Subcutaneous adipose tissue (tissue), 4 donors: ENCODE measurements around the gene GBA2. TPM values are rescaled to one million over a fixed set of nuclear protein-coding genes. Genes with fewer than 3 reads are reported as not detected.

ENCODE experiments used
- total RNA-seq, 4 donors: library from RNA; depleted of rRNA; stranded (reverse); fragments of >200 nt; gene quantifications; one replicate each; pipeline ENCODE4 v1.1.0, GENCODE V29; 2016
- TF ChIP-seq, protein P1 (sequence below): fragments of 450-650 bp; IDR thresholded peaks from one replicate; pipeline ENCODE4 v1.5.1; 2016; ENCODE audit warnings: low read depth, mild to moderate bottlenecking, control low read depth, antibody characterized with exemption, moderate library complexity

Gene GBA2
- total RNA-seq, 4 donors from 2014 or later: 33.7 to 107 (median 41.6) TPM

- TF ChIP-seq, protein P1, sequence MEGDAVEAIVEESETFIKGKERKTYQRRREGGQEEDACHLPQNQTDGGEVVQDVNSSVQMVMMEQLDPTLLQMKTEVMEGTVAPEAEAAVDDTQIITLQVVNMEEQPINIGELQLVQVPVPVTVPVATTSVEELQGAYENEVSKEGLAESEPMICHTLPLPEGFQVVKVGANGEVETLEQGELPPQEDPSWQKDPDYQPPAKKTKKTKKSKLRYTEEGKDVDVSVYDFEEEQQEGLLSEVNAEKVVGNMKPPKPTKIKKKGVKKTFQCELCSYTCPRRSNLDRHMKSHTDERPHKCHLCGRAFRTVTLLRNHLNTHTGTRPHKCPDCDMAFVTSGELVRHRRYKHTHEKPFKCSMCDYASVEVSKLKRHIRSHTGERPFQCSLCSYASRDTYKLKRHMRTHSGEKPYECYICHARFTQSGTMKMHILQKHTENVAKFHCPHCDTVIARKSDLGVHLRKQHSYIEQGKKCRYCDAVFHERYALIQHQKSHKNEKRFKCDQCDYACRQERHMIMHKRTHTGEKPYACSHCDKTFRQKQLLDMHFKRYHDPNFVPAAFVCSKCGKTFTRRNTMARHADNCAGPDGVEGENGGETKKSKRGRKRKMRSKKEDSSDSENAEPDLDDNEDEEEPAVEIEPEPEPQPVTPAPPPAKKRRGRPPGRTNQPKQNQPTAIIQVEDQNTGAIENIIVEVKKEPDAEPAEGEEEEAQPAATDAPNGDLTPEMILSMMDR: no peak
Measured at GRCh38 chr9:35716230-35716629, 32.8 kb downstream of the GBA2 start.

DNA sequence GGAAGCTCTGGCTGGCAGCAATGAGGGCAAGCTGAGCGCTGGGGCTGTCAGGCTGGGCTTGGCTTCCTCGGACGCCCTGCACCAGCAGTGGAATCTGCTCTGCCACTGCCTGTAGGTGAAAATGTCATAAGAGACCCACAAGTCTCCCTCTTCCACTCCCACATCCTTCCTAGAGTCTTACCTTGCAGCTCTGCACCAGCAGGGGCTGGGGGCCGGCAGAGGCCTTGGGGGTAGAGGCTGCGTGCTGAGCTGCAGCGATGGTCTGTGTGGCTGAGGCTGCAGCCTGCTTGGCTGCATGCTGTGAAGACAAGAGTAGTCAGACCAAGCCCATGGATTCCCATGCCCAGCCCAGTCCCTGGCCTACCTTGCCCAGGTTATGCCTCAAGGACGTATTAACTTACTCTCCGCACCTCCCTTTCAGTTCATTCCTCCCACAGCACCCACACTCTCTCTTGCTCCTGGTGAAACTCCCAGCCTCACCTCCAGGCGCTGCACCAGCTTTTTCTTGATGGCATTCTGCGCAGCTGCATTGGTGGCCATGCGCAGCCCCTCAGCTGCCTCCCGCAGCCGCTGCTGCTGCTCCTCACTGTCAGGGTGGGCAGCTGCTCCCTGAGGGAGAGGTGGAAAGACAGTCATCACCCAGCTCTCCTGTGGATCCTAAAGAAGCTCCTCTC is 34.3 kb downstream of the GBA2 start:
- TF ChIP-seq, protein P1: no peak

DNA sequence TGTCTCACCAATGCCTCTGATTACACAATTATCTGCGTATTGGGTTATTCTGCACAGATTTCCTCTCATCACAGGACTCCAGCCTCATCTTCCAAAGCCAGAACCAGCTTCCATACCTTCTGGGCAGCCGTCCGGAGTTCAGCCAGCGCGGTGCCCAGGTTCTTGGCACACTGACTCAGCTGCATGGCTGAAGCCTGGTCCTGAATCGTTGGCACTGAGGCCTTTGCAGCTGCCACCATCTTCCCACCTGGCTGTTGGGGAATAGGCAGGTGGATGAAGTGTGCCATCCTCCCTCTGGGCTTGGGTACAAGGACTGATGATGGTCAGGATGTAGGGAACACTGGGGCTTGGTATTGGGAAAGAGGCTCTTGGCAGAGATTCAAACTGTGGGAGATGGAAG is 34.9 kb downstream of the GBA2 start:
- TF ChIP-seq, protein P1: no peak

- TF ChIP-seq, protein P1: no peak
Measured at GRCh38 chr9:35713578-35713977, 35.5 kb downstream of the GBA2 start.

DNA sequence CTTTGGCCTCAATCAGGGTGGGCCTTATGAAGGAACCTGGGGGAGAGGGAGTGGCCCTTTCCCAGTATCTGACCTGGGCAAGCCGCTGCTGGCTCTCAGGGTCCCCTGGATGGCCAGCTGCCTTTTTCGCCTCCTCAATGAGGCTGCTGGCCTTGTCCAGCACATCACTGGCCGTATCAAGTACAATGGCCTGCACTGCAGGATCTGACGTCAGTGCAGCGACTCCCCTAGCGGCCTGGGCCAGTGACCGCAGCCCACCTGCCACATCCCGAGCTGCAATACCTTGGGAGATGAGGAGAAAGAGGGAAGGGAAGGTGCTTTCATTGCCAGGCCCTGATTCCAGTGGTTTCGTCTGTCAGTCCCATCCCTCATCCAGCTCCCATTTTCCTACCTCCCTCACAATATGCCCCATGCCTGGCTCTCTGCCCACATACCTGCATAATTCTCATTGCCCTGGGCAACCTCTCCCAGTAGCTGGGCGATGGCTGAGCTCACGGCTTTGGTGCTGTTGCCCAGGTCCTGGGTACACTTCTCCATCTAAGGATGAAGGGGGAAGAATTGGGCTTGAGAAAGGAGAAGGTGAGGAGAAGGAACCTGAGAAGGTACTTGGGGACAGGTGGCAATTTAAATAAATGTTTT is 36.1 kb downstream of the GBA2 start:
- TF ChIP-seq, protein P1: no peak

DNA sequence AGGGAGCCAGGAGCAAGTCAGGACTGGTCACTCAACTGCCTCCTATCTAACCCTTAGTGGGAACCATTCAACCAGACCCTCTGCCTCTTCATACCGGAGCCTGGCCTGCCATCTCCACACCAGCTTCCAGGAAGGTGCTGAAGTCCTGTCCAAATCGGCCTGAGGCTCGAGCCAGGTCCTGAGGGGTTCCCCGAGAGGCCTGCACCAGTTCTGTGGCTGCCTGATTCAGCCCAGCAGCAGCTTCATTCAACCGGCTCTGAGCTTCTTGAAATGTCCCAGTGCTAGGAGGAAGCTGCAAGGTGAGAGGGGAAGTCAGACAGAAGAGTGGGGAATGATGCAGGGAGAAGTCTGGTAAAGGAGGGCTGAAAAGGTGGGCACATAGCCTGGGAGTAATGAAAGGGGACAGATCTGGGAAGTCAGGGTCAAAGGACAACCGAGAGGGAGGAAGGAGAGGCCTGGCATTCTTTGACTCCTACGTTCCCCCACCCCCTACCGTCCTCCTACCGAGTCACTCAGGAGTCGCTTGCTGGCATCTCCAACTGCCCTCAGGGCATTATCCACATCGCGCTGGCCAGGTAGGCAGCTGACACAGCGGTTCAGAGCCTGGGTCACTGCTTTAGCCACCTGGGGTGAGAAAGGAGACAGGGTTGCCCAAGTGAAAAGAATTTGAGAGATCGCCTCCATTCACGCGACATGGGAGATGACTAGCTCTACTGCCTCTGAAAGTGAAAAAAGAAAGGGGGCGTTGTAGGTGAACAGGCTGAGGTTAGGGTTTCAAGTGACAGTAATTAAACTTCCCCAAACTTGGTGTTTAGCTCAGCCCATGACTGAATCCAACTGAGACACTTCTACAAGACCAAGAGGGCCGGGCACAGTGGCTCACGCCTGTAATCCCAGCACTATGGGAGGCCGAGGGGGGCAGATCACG is 37.3 kb downstream of the GBA2 start:
- TF ChIP-seq, protein P1: no peak

DNA sequence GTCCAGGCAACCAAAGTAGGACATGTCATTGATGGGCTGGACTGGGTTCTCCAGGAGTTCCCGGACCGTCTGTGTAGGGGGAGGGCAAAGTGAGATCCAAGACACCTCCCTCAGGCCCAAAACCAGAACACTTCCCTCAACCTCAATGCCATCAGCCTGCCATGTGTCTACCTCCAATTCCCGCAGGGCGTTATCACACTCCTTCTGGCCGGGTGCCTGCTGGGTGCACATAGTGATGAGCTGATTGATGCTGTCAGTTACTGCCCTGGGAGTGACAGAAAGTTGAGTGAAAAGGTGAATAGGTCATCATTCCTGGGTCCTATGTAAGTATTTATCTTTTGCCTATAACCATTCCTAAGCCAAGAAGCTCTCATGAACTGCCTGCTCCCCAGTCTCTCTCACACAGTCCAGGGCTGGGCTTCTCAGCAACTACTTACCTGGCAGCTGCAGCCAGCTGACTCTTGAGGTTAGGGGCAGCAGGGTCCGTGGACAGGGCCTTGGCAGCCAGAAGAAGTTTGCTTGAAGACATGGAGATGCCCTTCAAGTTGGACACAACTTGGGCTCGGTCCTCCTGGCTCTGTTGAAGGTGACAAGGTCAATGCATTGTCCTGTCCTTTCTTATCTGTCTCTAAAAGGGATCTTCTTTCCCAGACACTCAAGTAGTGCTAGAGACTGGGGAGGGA is 38.1 kb downstream of the GBA2 start:
- TF ChIP-seq, protein P1: no peak
